Measurements from ENCODE around the gene KCND3.

Gene KCND3

DNA sequence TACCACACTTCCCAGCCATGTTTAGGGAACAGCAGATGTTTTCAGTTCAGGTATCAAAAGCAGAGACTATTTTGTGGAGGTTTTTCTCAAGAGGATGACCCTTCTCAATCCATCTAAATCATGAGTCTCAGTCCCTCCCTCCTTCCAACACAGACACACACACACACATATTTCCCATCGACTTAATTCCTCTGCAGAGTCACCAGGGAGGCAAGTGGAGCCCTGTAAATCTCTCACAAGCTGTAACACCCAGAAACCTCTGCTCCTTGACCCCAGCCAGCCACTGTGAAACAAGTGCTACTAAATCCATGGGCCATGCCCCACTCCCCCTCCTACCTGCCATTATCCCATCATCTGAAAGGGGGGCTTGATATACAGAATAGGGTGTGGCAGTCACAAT lies 10.6 kb upstream of the KCND3 start:
- no peak overlapping the region for H3K27ac ChIP-seq (ENCODE audit: low read depth, low read length)
- H3K79me2 ChIP-seq (ENCODE audit: control insufficient read depth, low read length), result no peaks in the 10 kb centered on the region
- no peaks in the 10 kb centered on the region for H3K36me3 ChIP-seq (ENCODE audit: control insufficient read depth, low read length)
- TF ChIP-seq EZH2phosphoT487 (IDR thresholded peaks at IDR 0.05; ENCODE audit: borderline replicate concordance, low read length) (no peak), CTCF (IDR thresholded peaks at IDR 0.05; ENCODE audit: low read depth, low read length, poor library complexity, severe bottlenecking) (no peak)
- H4K20me1 ChIP-seq (ENCODE audit: control insufficient read depth, insufficient read depth, low read depth, low read length), result no peaks in the 10 kb centered on the region
- H3K4me2 ChIP-seq (ENCODE audit: low read length), result no peak overlapping the region
- H3K9me2 ChIP-seq (replicated peaks; ENCODE audit: control insufficient read depth, low read length), result no peaks in the 10 kb centered on the region
- H3K27me3 ChIP-seq (ENCODE audit: control insufficient read depth, low read length), result peaks cover 9% of the 10 kb centered on the region; the same call in 1 of the 2 replicates
- no peaks in the 10 kb centered on the region for H3K4me1 ChIP-seq (ENCODE audit: control insufficient read depth, low read length)
- H3K9me3 ChIP-seq (ENCODE audit: control insufficient read depth, insufficient read depth, low read length), result no peaks in the 10 kb centered on the region
- no peaks in the 10 kb centered on the region for H3F3A ChIP-seq (ENCODE audit: control insufficient read depth, insufficient read depth)
- no peak overlapping the region for H3K4me3 ChIP-seq (ENCODE audit: low read length)

DNA sequence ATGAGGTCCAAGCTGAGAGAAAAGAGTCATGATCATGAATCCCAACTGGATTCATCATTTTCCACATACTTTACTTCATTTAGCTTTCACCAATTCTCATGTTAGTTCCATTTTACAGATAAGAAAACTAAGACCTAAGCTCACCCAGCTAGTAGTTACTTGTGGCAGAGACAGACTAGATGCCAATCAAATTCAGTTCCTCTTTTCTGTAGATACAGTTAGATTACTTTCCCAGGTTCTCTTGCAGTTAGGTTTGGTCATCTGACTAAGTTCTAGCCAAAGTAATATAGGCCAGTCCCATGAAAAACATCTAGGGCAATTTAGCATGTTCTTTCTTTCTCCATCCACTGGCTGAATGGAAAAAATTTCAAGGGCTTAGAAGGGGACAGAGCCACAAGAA lies 8.9 kb upstream of the KCND3 start:
- no peaks in the 10 kb centered on the region for H3K36me3 ChIP-seq (ENCODE audit: control insufficient read depth, low read length)
- no peaks in the 10 kb centered on the region for H3K79me2 ChIP-seq (ENCODE audit: control insufficient read depth, low read length)
- TF ChIP-seq CTCF (IDR thresholded peaks at IDR 0.05; ENCODE audit: low read depth, low read length, poor library complexity, severe bottlenecking), result no peak
- TF ChIP-seq EZH2phosphoT487 (IDR thresholded peaks at IDR 0.05; ENCODE audit: borderline replicate concordance, low read length), result no peak
- H3K27ac ChIP-seq (ENCODE audit: low read depth, low read length), result no peak overlapping the region
- no peak overlapping the region for H3K4me2 ChIP-seq (ENCODE audit: low read length)
- no peak overlapping the region for H3K4me3 ChIP-seq (ENCODE audit: low read length)
- H3K4me1 ChIP-seq (ENCODE audit: control insufficient read depth, low read length), result no peaks in the 10 kb centered on the region
- no peaks in the 10 kb centered on the region for H3K9me3 ChIP-seq (ENCODE audit: control insufficient read depth, insufficient read depth, low read length)
- H3F3A ChIP-seq (ENCODE audit: control insufficient read depth, insufficient read depth), result no peaks in the 10 kb centered on the region
- H3K27me3 ChIP-seq (ENCODE audit: control insufficient read depth, low read length), result peaks cover 9% of the 10 kb centered on the region; the same call in 1 of the 2 replicates
- no peaks in the 10 kb centered on the region for H3K9me2 ChIP-seq (replicated peaks; ENCODE audit: control insufficient read depth, low read length)
- no peaks in the 10 kb centered on the region for H4K20me1 ChIP-seq (ENCODE audit: control insufficient read depth, insufficient read depth, low read depth, low read length)

DNA sequence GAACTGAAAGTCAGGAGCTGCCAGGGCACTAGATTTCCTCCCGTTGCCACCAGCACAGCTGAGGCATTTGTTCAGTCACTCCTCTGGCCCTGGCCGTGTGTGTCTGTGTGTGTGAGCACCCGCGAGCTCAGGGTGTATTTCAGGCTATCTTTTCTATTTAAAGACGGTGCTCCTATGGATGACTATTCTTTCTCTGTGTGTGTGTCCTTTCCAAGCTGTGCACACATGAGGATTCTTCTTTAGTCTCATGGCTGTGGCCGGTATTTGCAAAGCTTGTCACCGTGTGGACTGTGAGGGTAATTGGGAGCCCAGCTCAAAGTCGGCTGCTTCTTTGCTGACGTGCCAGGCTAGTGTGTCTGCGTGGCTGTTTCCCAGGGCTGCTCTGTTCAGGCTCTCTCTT lies 3.0 kb upstream of the KCND3 start:
- H3K9me3 ChIP-seq (ENCODE audit: control insufficient read depth, insufficient read depth, low read length), result no peaks in the 10 kb centered on the region
- H4K20me1 ChIP-seq (ENCODE audit: control insufficient read depth, insufficient read depth, low read depth, low read length), result no peaks in the 10 kb centered on the region
- H3K4me3 ChIP-seq (ENCODE audit: low read length), result no peak overlapping the region
- no peak for TF ChIP-seq EZH2phosphoT487 (IDR thresholded peaks at IDR 0.05; ENCODE audit: borderline replicate concordance, low read length)
- TF ChIP-seq CTCF (IDR thresholded peaks at IDR 0.05; ENCODE audit: low read depth, low read length, poor library complexity, severe bottlenecking), result no peak
- H3K36me3 ChIP-seq (ENCODE audit: control insufficient read depth, low read length), result no peaks in the 10 kb centered on the region
- H3K27ac ChIP-seq (ENCODE audit: low read depth, low read length), result no peak overlapping the region
- H3K4me2 ChIP-seq (ENCODE audit: low read length), result no peak overlapping the region
- no peaks in the 10 kb centered on the region for H3K9me2 ChIP-seq (replicated peaks; ENCODE audit: control insufficient read depth, low read length)
- H3F3A ChIP-seq (ENCODE audit: control insufficient read depth, insufficient read depth), result no peaks in the 10 kb centered on the region
- no peaks in the 10 kb centered on the region for H3K79me2 ChIP-seq (ENCODE audit: control insufficient read depth, low read length)
- H3K4me1 ChIP-seq (ENCODE audit: control insufficient read depth, low read length), result no peaks in the 10 kb centered on the region
- peaks cover 12% of the 10 kb centered on the region for H3K27me3 ChIP-seq (ENCODE audit: control insufficient read depth, low read length)
